Measurements from ENCODE around the gene ANKRD34A.

- TF ChIP-seq CTCF (IDR thresholded peaks at IDR 0.05): no peak
- TF ChIP-seq POLR2A (IDR thresholded peaks at IDR 0.05): peak; percentile 88
These were observed at the start of gene ANKRD34A, which contains the start of gene POLR3GL for GRCh38 chr1:145964328-145965118.

Data from right lobe of liver (tissue), 4 donors.